GM21390 (cell line): ENCODE data around the gene RAB14.
"Not testable (repeated sequence)": the region's sequence is repeated elsewhere in the genome, so short reads cannot be mapped to it uniquely, and the experiment has no call there.

ENCODE experiments used
- ATAC-seq: cut with Tn5 transposase; IDR thresholded peaks from one replicate; pipeline ENCODE4 v1.9.1; 2021; ENCODE audit not compliant: unreplicated experiment

The RAB14 gene

DNA sequence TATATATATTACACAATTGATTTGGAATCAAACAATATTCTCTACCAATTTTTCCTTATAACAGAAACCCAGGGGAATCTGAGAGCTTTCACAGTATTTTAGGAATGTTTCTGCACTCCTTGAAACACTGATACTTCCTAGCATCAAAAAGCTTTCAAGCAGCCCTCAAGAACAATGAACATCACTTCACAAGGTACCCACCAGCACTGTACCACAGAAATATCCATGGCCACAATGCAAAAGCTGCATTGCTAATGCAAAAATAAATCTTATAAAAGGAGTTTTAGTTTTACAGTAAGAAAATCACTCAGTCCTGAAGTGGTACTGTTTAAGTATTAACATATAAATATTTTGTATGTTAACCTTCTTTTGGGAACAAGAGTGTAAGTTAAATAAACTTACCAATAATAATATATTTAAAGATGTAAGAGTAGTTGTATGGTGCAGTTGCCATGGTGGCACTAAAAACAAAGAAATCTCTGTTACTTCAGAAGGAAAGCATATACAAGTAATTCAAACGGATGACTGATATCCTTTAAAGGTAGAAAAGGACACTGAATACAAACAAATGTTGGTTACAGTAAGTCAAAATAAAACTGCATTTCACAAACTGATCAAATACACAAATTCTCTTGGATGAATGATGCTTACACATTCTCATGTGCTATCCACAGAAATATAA lies 8.6 kb downstream of the RAB14 start:
- no peak for ATAC-seq

DNA sequence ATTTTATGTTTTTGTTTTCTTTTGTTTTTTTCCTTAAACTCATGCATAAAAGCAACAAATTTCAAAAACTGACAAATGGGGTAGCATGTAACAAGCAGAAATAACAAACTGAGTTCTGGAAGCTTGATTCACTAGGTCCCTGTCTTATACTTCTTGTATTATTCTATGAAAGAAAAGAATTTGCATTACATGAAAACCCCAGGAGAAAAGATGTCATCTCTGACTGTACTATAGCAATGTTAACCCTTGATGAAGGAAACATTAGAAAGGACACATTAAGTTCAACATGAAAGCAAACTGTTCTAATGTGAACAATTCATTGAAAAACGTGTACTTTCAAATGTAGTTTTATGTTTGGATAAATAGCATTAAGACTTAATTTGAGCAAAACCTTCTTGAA lies 9.2 kb downstream of the RAB14 start:
- no peak for ATAC-seq

DNA sequence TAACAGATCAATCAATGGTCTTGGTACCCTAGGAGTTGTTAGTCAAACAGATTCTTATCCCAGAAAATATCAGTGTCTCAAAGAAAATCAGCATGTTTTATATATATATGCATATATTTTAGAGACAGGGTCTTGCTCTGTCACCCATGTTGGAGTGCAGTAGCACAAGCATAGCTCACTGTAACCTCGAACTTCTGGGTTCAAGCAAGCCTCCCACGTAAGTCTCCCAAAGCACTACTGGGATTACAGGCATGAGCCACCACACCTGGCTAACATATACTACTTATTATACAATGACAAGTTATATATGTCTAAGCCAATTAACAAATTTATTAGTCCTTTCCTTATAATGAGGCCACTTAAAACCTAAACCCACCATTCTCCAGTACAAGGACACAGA lies 10.4 kb downstream of the RAB14 start:
- no peak for ATAC-seq

DNA sequence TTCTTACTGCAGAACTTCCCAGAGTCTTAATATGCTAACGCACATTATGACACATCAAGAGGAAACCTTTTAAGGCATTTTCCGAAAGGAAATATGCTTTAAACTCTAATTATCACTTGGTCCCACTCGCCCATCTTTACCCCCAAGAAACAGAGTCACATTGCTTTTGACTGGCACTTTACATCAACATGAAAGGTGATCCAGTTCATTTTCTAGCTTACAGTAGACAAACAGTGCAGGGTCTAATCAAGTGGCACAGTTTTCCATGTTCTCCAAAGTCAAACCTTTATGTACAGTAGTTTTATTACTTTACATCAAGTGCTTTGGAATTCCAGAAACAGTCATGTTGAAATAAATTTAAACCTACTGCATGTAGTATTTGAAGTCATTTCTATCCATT lies 12.0 kb downstream of the RAB14 start:
- ATAC-seq = no peak

DNA sequence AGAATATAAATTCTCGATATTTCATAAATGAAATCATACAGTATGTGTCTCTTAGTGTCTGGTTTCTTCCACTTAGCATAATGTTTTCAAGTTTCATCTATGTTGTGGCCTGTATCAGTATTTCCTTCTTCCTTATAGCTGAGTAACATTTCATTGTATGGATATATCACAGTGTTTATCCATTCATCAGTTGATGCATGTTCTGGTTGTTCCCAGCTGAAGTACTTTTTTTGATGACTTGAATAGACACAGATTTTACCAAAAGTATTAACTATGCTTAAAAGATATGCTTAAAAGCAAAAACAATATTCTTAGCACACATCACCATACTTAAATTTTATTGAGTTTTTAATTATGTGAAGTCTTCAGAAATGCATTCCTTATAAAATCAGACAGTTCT lies 12.7 kb downstream of the RAB14 start:
- ATAC-seq = no peak

DNA sequence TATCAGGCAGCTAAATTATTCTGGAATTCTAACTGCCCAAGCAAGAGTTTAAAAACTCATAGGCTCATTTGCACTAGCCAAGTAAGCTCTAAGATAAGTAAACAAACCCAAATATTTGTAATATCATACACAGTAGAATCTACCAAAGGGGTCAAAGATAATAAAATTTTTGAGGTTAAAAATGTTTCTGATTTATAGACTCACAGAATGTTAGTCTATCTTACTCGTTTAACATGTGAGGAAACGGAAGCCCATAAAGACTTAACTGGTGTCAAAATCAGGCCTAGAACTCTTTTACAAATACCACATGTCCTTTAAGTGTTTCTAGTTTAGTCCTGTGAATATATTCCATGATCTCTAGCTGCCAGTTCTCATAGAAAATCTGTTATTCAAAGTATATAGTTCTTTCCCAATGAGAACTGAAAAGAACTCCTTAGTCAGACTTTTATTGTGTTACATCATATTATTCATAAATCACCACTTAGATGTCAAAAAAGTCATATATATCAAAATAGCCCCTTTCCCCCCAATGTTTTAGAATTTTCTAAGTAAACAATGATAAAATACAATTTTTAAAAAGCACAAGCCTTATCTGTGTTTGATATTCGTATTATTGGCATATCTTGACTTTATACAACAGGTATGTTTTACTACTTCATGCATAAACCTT lies 13.9 kb downstream of the RAB14 start:
- ATAC-seq = no peak

DNA sequence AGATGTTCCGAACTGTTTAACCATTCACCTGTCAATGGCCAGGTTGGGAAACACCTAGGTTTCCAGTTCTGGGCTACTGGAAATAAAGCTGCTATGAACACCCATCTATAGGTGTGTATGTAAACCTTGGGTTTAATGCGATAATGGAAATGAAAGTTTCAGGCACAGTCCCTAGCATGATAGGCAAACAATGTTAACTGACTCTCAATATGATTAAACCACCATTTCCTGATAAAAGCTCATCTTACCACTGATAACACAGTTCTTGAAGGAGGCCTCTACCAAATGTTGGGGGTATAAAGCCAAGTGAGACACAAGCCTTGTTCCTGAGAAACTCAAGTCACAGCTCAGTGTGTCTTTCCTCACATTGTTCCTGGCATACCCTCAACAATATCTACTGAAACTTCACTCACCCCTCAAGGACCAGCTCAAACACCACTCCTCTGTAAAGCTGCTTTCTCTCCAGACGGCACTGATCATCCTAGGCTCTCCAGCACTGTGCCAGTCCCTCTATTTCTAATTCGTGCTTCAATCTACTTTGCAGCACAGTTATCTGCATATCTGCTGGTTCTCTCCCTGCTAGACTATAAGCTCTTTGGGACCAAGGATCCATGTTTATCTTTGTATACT lies 15.8 kb downstream of the RAB14 start:
- no peak for ATAC-seq

DNA sequence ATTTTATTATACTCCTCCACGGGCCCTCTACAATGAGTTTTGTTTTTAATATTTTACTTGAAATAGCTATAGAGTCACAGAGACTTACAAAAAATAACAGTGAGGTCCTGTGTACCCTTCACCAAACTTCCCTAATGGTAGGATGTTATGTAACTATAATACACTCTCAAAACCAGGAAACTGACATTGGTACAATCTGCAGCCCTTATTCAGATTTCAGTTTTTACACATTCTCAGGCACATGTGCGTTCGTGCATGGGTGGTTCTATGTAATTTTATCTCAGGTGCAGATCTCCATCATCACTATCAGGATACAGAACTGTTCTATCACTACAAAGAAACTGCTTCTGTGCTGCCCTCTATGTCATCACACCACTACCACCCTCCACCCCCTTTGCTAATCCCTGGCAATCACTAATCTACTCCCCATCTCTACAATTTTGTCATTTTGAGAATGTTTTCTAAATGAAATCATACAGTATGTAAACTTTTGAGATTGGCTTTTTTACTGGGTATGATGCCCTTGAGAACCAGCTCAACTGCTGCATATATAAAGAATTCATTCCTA lies 16.4 kb downstream of the RAB14 start:
- ATAC-seq = no peak

DNA sequence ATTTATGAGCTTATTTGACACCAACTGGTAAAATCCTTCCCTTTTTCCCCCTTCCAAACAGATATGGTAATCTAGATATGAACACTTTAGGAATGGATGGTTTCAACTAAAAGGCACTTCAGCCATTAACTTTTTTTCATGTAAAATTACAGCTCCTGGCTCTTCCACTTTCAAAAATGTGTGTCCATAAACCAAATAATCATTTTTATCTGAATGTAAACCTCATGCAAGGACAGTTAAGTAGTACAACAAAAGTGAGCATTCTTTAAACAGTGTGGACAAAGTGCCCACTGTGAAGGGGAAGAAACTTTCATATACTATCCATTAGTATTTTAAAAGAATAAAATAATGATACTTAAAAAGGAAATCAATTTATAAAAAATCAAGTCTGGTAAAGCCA lies 17.2 kb downstream of the RAB14 start:
- no peak for ATAC-seq

DNA sequence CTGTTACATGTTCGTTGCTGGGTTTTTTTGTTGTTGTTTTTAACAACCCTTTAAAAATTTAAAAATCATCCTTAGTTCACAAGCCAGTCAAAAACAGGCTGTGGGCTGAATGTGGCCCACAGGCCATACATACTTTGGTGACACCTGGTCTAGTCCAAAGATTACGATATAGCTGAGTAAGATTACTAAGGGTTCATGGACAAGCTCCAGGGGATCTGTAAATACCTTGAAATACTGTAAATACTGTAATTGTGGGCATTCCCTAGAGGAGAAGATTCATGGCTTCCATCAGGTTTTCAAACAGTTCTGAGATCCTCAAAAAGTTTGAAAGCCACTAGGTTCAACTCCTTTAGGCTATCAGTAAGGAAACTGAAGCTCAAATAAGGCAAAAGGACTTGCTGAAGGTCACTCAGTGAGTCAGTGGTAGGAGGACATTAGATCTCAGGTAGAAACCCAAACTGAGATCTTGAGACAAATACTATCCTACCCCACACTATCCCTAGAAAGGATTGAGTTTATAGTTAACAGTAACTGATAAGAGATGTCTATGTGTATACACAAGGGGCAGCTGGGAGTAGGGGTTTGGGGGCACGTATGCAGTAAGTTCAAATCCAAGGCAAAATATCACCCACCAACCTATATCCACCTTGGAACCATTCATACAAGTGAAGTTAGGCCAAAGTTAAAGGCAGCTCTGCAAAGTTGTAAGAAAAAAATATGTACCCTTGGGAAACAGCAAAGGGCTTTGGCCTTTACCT lies 17.8 kb downstream of the RAB14 start:
- no peak for ATAC-seq

DNA sequence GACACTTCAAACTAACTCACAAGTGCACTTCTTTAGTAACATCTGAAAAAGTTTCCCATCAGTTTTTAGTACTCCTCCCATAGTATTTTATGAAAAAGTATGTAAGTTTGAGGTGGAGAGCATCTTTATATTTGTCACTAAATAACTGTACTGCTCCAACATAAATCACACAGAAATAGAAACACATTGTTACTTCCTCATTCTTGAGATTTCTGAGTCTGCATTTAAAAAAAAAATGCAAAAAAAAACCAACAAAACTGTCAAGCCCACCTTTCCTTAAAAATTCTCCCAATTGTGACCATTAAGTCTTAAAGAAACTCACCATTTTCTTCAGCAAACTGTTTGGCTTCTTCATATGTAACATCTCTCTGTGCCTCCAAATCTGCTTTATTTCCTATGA lies 18.7 kb downstream of the RAB14 start:
- no peak for ATAC-seq

DNA sequence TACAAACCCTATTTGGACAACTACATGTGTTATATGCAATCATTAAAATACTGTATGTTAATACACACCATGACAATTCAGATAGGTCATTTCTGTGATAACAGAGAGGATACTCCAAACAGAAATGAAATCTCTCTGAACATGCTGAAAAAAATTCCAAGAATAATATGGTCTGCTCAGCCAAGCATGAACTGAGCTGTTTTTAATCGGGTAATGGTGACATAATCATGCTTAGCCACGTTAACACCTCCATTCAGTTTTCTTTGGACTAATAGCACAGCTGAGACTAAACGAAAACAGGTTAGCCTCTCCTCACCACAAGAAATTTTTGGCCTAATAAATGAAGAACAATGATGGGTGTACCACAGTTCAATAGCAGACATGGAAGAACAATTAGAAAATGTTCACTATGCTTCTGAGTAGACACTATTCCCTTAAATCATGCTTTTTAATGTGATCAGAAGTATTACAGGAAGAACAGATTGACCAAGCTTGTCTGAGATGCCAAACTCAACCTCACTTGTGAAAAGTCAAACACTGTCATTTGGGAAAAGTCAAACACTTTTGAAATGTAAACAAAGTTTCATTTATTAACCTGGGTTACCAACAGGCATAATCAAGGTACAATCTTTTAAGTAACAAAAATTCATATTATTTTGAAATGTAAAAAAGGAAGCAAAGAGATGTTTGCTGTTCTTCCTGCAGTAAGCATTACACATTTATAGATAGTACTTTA lies 19.4 kb downstream of the RAB14 start:
- no peak for ATAC-seq

DNA sequence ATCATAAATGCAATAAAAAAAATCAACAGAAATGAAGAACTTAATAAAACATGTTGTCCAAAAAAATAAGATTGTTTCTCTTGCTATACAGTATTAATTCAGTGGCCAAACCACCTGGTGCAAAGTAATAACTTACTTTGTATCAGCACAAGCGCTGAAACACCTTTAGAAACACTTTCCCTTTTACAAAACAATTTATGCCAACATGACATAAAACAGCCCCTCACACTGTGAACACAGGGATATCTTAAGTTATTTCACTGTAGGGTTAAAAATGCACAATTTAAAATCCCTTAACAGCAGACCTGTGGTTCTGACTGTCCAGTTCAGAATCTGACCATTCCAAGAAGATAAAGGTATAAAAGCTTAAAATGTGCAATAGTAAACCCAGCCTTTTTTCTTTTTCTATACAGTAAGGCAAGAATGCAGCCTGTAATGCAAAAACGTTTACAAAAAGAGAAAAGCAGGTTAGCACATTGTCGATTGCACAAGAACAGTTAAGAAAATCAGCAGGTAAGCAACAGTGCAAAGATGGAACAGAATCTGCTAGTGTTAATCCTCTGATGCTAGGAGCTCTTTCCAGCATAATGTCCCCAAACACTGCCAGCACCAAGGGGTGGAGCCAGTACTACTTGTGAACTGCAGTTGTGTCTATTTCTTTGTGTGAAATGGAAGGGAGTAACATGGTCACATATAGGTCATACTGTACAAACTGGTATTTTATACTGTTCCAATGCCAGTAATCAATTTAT lies 21.6 kb downstream of the RAB14 start:
- ATAC-seq = no peak

DNA sequence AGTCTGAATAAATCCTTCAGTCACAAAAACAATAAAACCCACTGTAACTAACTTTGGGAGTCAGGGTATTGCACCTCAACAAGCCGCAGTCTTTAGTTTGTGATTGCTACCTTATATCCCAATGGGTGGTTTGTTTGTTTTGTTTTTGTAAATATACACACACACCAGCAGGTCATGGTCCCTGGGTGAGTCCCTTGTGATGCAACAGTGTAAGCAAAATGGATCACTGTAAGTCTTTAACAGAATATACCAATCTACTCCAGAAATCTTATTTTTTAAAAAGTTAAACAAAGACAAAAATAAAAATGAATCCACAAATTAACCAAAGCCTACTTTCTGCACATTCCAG lies 22.3 kb downstream of the RAB14 start:
- ATAC-seq = not testable (repeated sequence)

DNA sequence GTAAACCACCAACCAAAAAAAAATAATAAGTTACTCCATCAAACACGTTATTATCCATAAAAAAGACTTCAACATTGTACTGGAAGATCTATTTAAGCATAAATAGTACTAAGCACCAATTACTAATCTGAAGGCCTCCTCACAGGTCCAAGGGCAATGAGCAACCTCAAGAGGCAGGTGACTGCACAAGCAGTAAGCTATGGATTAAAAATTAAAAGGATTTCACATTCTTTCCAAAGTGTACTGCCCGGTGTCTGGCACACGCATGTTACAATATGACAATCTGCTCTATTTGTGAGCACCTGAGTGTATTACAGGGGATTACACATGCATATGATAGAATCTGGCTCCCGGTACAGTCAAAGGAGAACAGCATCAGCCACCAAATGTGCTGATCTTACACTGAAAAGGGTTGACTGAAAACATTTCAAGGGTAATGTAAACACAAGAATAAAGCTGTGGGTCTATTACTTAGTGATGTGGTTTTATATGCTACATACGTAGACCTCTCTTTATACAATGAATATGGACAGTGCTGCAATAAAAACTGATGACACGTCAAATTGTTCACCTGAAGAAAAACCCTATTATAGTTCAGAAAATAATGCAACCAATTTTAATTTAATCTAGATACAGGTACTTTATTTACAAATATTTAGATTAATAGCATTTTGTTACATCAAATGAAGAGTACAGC lies 22.8 kb downstream of the RAB14 start:
- ATAC-seq = no peak

DNA sequence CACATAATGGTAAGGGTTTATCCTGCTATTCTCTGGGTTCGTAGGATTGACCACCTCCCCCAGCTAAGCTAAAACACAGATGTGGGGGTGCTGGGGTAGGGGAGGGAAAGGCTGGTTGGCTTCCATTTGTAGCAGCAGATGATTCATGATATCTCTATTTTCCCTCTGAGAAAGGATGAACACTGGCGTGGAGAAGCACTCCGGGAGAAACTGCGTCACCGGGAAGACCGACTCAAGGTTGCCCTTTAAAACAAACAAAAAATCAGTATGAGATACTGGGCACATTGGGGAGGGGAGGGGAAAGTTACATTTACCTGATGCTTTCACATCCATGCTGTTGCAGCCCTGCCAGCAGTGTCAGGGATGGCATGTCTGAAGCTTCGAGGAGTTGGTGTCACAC lies 28.2 kb downstream of the RAB14 start:
- ATAC-seq = no peak

DNA sequence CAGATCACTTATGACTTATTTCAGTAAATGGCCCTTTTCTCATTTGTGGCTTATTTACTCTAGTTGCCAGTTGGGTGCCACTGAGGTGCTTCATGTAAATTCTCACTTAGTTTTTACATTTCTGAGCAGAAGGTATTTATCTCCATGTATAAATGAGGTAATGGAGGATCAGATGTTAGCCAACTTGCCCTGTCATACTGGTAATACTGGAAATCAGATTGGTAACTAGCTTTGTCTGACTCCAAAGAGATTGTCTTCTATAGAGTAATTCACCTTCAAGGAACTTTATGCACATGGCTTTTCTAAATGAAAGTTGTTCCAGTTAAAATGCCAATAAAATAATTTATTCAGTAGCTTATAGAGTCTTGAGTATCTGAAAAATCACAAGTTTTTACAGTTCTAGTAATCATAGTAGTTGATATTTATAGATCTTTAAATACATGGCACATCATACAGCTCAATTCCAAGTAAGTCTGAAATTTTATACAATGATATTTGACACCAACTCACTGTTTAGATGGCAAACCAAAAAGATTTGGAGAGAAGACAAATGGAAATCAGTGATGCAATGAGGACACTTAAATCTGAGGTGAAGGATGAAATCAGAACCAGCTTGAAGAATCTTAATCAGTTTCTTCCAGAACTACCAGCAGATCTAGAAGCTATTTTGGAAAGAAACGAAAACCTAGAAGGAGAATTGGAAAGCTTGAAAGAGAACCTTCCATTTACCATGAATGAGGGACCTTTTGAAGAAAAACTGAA lies 28.8 kb downstream of the RAB14 start:
- ATAC-seq = no peak

DNA sequence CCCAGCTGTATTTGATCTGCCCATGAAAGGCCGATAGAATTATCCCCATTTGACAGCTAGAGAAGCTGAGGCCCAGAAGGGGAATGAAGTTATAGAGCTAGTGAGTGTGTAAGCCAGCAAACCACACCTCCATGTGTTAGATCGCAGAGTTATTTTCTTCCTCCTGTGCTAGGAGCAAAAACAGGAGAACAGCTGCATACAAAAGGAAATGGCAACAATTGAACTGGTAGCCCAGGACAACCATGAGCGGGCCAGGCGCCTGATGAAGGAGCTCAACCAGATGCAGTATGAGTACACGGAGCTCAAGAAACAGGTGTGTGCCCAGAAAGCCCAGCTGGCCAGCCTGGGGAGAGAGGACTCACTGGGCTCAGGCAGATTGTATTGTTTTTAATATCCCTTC lies 30.4 kb downstream of the RAB14 start:
- no peak for ATAC-seq

DNA sequence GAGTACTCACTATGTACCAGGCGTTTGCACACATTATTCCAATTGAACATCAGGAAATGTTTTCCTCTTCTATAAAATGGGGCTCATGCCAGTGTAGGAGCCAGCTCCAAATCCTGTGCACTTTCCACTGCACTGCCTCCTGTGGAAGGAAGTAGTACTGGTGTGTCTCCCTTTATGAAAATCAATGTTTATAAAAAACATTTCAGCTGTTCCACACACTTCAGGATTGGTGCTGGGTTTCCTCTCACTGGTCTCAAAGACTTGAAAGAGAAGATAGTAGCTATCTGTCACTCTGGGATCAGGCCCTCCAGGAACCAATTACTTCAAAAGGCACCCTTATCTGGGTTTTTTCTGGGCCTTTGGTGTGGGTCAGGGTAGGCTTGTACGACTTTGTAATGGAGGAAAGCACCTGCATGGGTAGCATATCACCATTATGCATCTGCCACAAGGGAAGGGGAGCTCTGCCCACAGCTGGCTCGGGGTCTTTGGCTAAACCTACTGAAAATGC lies 32.5 kb downstream of the RAB14 start:
- no peak for ATAC-seq
